Karpas-422 (cell line): ENCODE results near the gene ARID3A. TPM values are rescaled to one million over a fixed set of nuclear protein-coding genes. Genes with fewer than 3 reads are reported as not detected.
A peak's percentile ranks its signal among the peaks of the same experiment; 100 is the strongest.
"Not testable (repeated sequence)": the region's sequence is repeated elsewhere in the genome, so short reads cannot be mapped to it uniquely, and the experiment has no call there.

Experiments used
- DNase-seq: peaks from one replicate; pipeline ENCODE4 v3.0.0-alpha.2; 2015
- H2AFZ ChIP-seq: fragments of 200-600 bp; sonication (generic); 2 replicates; pipeline ENCODE4 v1.6.1; 2014; ENCODE audit warnings: antibody characterized with exemption, low read length, mixed read lengths
- H3K27ac ChIP-seq: fragments of 200-600 bp; sonication (generic); 2 replicates; pipeline ENCODE4 v1.5.1; 2014; ENCODE audit warnings: mild to moderate bottlenecking, low read length, moderate library complexity
- H3K27me3 ChIP-seq: fragments of 200-600 bp; sonication (generic); 2 replicates; pipeline ENCODE4 v1.6.1; 2014; ENCODE audit warnings: low read length, mixed read lengths
- H3K36me3 ChIP-seq: fragments of 200-600 bp; sonication (generic); 2 replicates; pipeline ENCODE4 v1.6.1; 2014; ENCODE audit warnings: low read length, mixed read lengths; ENCODE audit not compliant: insufficient read depth
- H3K4me1 ChIP-seq: fragments of 200-600 bp; sonication (generic); 2 replicates; pipeline ENCODE4 v1.6.1; 2014; ENCODE audit warnings: mild to moderate bottlenecking, low read length, mixed read lengths
- H3K4me2 ChIP-seq: fragments of 200-600 bp; sonication (generic); 2 replicates; pipeline ENCODE4 v1.6.1; 2014; ENCODE audit warnings: low read length, low read depth, mild to moderate bottlenecking; ENCODE audit not compliant: poor library complexity, severe bottlenecking
- H3K4me3 ChIP-seq: fragments of 200-600 bp; sonication (generic); 2 replicates; pipeline ENCODE4 v1.5.1; 2014; ENCODE audit warnings: mild to moderate bottlenecking, antibody characterized with exemption, low read length, mixed read lengths
- H3K79me2 ChIP-seq: fragments of 200-600 bp; sonication (generic); 2 replicates; pipeline ENCODE4 v1.6.1; 2014; ENCODE audit warnings: mild to moderate bottlenecking, low read length, mixed read lengths
- H3K9ac ChIP-seq: fragments of 200-600 bp; sonication (generic); 2 replicates; pipeline ENCODE4 v1.6.0; 2014; ENCODE audit warnings: low read length
- H3K9me2 ChIP-seq: fragments of 200-600 bp; sonication (generic), shearing (Covaris generic); replicated peaks from 2 replicates; pipeline ENCODE4 v1.6.0; 2014; ENCODE audit warnings: mild to moderate bottlenecking, low read length, moderate library complexity; ENCODE audit not compliant: insufficient read depth
- H3K9me3 ChIP-seq: fragments of 300-700, 200-600 bp; sonication (generic); 2 replicates; pipeline ENCODE4 v1.6.1; 2014; ENCODE audit warnings: low read length, mixed read lengths
- H4K20me1 ChIP-seq: fragments of 200-600 bp; sonication (generic); 2 replicates; pipeline ENCODE4 v1.6.1; 2014; ENCODE audit warnings: mild to moderate bottlenecking, antibody characterized with exemption, low read length, low read depth; ENCODE audit not compliant: insufficient read depth
- total RNA-seq: library from RNA; depleted of rRNA; stranded (reverse); fragments of >200 nt; shearing (Covaris generic); gene quantifications from 2 replicates; pipeline ENCODE4 v1.2.3, GENCODE V29; 2014; ENCODE audit warnings: low replicate concordance

The ARID3A gene
- total RNA-seq, 1 experiment from 2014 or later = 2.0 TPM

DNA sequence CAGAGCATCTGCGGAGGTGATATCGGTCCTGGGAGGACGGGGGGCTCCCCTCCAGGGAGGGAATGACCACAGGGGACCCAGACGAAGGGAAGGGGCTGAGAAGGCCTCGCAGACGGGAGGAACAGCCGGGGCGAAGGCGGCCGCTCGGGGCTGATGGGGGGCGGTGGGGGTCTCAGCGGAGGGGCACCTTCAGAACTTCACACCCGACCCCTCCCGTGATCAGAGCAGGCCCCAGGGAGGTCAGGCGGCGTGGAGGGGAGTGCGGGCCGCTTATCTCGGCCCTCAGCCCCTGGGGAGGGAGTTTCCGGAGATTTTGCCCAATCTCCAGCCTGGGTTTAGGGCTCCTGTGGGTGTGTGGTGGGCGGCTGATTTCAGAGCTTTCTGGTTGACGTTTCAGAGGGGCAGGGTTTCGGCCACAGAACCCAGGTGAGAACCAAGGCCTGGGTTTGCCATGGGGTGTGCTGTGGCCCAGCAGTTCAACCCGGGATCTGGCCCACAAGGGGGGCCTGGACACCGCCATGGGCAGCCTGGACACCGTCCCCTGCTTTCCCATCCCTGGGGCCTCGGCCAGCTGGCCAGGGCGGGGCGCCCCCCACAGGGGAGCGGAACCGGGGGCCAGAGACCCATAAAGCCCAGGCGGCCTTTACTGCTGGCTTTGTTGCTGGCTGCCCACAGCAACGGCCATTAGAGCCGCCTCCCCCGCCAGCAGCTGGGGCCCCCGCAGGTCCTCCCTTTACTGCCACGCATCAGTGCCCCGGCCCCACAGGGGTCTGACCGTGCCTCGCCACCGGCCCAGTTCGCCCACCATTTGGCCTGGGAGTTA lies 29.0 kb downstream of the ARID3A start:
- Histone ChIP-seq H3K4me1 (peaks cover 7% of the 10 kb centered on the region; the same call in 1 of the 2 replicates), H3K4me3 (no peak overlapping the region), H3K9me2 (no peaks in the 10 kb centered on the region), H3K79me2 (no peaks in the 10 kb centered on the region), H3K36me3 (no peaks in the 10 kb centered on the region), H2AFZ (no peak overlapping the region), H3K9ac (no peak overlapping the region), H3K27me3 (no peaks in the 10 kb centered on the region), H3K4me2 (no peak overlapping the region), H4K20me1 (0 out of 2 replicates have a peak, but pooled peaks cover 10% of the 10 kb centered on the region), H3K9me3 (no peaks in the 10 kb centered on the region), H3K27ac (no peak overlapping the region)
- DNase-seq = peak; percentile 47

DNA sequence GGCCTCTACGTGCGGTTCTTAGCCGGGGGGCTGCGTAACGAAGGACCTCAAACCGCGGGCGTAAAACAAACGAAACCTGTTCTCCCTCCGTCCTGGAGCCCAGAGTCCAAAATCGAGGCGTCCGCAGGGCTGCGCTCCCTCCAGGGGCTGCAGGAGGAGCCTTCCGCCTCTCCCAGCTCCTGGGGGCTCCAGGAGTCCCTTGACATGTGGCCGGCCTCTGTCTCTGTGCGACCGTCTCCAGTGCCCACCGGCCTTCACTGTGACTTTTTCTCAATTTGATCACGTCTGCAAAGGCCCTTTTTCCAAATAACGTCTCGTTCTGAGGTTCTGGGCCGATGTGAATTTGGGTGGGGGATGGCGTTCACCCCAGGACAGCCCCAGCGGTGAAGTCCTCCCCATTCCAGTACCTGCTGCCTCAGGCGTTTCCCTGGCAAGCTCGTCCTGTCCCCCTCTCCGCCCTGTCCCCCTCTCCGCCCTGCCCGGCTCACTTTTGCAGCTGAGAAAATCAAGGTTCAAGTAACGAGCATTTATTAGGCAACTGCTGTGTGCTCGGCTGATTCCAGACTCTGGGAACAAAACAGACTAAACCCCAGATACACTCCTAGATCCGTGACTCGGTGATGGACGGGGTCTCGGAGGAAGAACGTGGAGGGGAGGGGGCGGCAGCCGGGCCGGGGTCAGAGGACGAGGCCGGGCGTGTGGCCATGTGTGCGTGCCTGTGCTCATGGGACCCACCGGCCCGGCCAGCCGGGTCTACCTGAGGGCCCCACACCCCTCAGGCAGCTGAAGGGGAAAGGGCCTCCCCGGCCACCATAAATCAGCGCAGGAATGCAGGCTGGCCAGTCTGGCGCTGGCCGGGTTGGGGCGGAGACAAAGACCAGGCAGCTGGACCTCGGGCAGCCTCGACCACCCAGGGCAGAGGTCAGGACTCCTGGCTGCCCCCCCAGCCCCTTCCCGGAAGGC lies 30.2 kb downstream of the ARID3A start:
- no peak for DNase-seq
- no peak overlapping the region for H3K4me2 ChIP-seq
- no peaks in the 10 kb centered on the region for H3K79me2 ChIP-seq
- H3K27ac ChIP-seq = no peak overlapping the region
- H2AFZ ChIP-seq = no peak overlapping the region
- no peaks in the 10 kb centered on the region for H3K9me2 ChIP-seq
- no peak overlapping the region for H3K4me3 ChIP-seq
- no peaks in the 10 kb centered on the region for H3K27me3 ChIP-seq
- no peaks in the 10 kb centered on the region for H3K9me3 ChIP-seq
- 0 out of 2 replicates have a peak, but pooled peaks cover 10% of the 10 kb centered on the region for H4K20me1 ChIP-seq
- peaks cover 7% of the 10 kb centered on the region; the same call in 1 of the 2 replicates for H3K4me1 ChIP-seq
- H3K9ac ChIP-seq = no peak overlapping the region
- no peaks in the 10 kb centered on the region for H3K36me3 ChIP-seq

DNA sequence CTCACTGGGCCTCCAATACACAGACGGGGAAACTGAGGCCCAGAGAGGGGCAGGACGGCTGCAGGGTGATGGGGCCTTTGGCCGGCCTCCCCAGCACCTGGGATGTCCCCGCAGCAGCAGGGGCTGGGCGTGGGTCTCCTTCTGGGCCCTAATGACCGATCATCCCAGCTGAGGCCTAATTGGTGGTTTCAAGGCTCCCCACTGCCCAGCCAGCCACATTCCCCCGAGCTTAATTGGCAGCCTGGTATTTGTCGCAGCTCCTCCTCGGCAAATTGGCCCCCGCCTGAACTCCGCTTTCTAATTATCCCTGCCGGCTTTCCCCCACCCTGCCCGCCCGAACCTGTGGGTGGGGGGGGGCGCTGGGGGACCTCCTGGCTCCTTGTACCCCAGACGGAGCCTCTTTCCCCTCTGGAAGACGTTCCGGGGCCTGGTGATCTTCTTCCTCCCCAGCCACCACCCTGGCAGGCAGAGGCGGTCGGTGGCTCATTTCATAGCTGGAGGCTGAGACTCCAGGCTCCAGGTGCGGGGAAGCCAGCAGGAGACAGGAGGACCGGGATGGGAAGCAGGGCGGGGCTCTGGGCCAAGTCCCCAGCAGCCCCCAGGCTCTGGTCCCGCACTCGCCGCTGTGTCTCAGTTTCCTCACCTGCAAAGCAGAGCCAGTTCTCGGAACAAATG lies 31.1 kb downstream of the ARID3A start:
- no peaks in the 10 kb centered on the region for H3K79me2 ChIP-seq
- peaks cover 7% of the 10 kb centered on the region; the same call in 1 of the 2 replicates for H3K4me1 ChIP-seq
- H3K36me3 ChIP-seq = no peaks in the 10 kb centered on the region
- no peaks in the 10 kb centered on the region for H3K9me3 ChIP-seq
- no peak for DNase-seq
- no peaks in the 10 kb centered on the region for H3K27me3 ChIP-seq
- H3K9me2 ChIP-seq = no peaks in the 10 kb centered on the region
- no peak overlapping the region for H3K9ac ChIP-seq
- 0 out of 2 replicates have a peak, but pooled peaks cover 10% of the 10 kb centered on the region for H4K20me1 ChIP-seq
- no peak overlapping the region for H3K27ac ChIP-seq
- H2AFZ ChIP-seq = no peak overlapping the region
- H3K4me2 ChIP-seq = no peak overlapping the region
- H3K4me3 ChIP-seq = no peak overlapping the region

DNA sequence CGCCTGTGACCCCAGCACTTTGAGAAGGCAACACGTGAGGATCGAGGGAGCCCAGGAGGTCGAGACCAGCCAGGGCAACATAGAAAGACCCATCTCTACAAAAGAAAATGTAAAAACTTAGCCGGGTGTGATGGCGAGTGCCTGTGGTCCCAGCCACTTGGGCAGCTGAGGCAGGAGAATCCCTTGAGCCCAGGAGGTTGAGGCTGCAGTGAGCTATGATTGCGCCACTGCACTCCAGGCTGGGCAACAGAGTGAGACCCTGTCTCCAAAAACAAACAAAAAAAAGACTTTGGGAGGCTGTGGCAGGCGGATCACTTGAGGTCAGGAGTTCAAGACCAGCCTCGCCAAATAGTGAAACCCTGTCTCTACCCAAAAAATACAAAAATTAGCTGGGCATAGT lies 31.7 kb downstream of the ARID3A start:
- H2AFZ ChIP-seq, H3K27ac ChIP-seq, H3K4me2 ChIP-seq, H3K4me3 ChIP-seq, H3K9ac ChIP-seq, H3K27me3 ChIP-seq, H3K9me3 ChIP-seq, H3K36me3 ChIP-seq, H4K20me1 ChIP-seq, DNase-seq, H3K79me2 ChIP-seq, H3K4me1 ChIP-seq, H3K9me2 ChIP-seq: not testable (repeated sequence)

DNA sequence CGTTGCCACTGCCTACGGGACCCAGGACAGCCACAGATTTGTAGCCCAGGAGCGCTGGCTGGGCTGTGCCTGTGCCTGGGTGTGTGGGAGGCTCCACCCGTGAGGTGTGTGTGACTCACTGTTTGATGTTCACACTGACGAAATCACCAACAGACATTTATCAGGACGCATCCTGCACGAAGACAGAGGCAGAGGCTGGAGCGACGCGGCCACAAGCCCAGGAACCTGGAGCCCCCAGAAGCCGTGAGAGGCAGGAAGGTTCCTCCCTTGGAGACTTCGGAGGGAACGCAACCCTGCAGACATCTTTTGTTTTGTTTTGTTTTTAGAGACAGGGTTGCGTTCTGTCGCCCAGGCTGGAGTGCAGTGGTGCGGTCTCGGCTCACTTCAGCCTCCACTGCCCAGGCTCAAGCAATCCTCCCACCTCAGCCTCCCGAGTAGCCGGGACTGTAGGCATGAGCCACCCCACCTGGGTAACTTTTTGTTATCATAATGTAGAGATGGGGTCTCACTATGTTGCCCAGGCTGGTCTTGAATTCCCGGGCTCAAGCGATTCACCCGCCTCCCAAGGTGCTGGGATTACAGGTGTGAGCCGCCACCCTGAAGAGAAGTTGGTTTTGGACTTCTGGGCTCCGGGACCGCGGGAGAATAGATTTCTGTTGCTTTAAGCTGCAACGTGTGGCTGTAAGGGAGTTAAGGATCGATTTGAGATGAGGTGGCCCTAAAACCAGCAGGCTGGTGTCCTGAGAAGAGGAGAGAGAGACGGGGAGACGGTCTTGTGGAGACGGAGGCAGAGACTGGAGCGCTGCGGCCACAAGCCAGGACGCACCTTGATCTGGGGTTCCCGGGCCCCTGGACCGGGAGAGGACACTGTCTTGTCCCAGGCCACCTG lies 33.4 kb downstream of the ARID3A start:
- Histone ChIP-seq H3K79me2 (no peaks in the 10 kb centered on the region), H3K9me3 (no peaks in the 10 kb centered on the region), H3K4me2 (no peak overlapping the region), H3K36me3 (no peaks in the 10 kb centered on the region), H3K9ac (no peak overlapping the region), H3K27me3 (no peaks in the 10 kb centered on the region), H3K4me3 (no peak overlapping the region), H3K27ac (no peak overlapping the region), H2AFZ (no peak overlapping the region), H3K4me1 (peaks cover 3% of the 10 kb centered on the region; the same call in 1 of the 2 replicates), H3K9me2 (no peaks in the 10 kb centered on the region), H4K20me1 (0 out of 2 replicates have a peak, but pooled peaks cover 3% of the 10 kb centered on the region)
- DNase-seq = no peak

DNA sequence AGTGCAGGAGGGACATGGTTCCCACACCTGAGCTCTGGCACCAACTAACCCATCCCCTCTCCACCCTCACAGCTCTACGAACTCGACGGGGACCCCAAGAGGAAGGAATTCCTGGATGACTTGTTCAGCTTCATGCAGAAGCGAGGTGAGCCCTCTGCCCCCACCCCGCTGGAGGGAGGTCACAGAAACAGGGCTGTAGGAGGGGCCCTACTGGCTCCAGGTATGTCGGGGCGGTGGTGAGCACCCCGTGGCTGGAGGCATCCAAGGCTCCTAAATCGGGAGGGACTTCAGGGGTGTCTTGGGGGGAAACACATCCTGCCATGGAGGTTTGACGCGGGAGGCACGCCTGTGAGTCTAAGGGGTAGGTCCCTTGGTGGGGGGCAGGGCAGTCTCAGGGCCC lies 34.2 kb downstream of the ARID3A start:
- H3K79me2 ChIP-seq = no peaks in the 10 kb centered on the region

DNA sequence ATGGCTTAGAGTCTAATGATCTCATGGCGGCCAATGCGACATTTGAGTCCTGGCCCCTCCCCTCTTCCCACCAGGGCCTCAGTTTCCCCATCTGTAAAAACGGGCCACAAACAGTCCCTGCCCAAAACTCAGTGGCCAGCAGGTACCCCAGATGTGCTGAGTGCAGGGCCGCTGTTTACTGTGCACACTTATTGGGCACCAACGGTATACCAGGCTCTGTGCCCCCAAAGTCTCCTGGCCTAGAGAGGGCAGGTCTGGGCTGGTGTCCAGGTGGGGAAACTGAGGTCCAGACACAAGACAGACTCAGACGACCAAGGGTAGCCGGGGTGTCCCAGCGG lies 34.7 kb downstream of the ARID3A start:
- no peaks in the 10 kb centered on the region for H3K4me1 ChIP-seq
- no peak overlapping the region for H2AFZ ChIP-seq
- H3K4me2 ChIP-seq = no peak overlapping the region
- no peak for DNase-seq
- no peaks in the 10 kb centered on the region for H3K9me2 ChIP-seq
- H3K27ac ChIP-seq = no peak overlapping the region
- H3K36me3 ChIP-seq = no peaks in the 10 kb centered on the region
- no peak overlapping the region for H3K4me3 ChIP-seq
- no peak overlapping the region for H3K9ac ChIP-seq
- no peaks in the 10 kb centered on the region for H3K27me3 ChIP-seq
- H3K79me2 ChIP-seq = no peaks in the 10 kb centered on the region
- H4K20me1 ChIP-seq = no peaks in the 10 kb centered on the region
- H3K9me3 ChIP-seq = no peaks in the 10 kb centered on the region

More for the DNA sequence above, 34.2 kb downstream of the ARID3A start:
- H3K9me3 ChIP-seq = no peaks in the 10 kb centered on the region
- no peaks in the 10 kb centered on the region for H3K36me3 ChIP-seq
- no peak overlapping the region for H2AFZ ChIP-seq
- no peaks in the 10 kb centered on the region for H4K20me1 ChIP-seq
- no peak overlapping the region for H3K9ac ChIP-seq
- DNase-seq = no peak
- no peak overlapping the region for H3K4me3 ChIP-seq
- no peaks in the 10 kb centered on the region for H3K9me2 ChIP-seq
- H3K27me3 ChIP-seq = no peaks in the 10 kb centered on the region
- H3K27ac ChIP-seq = no peak overlapping the region
- no peak overlapping the region for H3K4me2 ChIP-seq
- peaks cover under 1% of the 10 kb centered on the region; the same call in 1 of the 2 replicates for H3K4me1 ChIP-seq
